Measurements from ENCODE around the gene HIPK2. TPM values are rescaled to one million over a fixed set of nuclear protein-coding genes. Genes with fewer than 3 reads are reported as not detected.

The HIPK2 gene
- total RNA-seq, 1 experiment from 2014 or later, result 33.4 TPM

- H3K27me3 Mint-ChIP-seq (ENCODE audit: unreplicated experiment), result no peaks in the 10 kb centered on the region
- intact Hi-C loops (cut with micrococcal nuclease; ENCODE audit: unreplicated experiment), result no loop called here
- DNase-seq, result no peak
- CTCF ChIA-PET, result no interaction called here
- no TSS peak for BruUV-seq (replicated peaks)
- H3K9me3 Mint-ChIP-seq (ENCODE audit: low read depth, unreplicated experiment), result no peaks in the 10 kb centered on the region
- H3K27ac Mint-ChIP-seq (ENCODE audit: unreplicated experiment), result no peak overlapping the region
- H3K4me3 Mint-ChIP-seq (ENCODE audit: low read depth, unreplicated experiment), result no peak overlapping the region
- H3K4me1 Mint-ChIP-seq (ENCODE audit: low read depth, unreplicated experiment), result no peaks in the 10 kb centered on the region
- no peak for TF ChIP-seq CTCF (IDR thresholded peaks at IDR 0.05; ENCODE audit: unreplicated experiment)
- no peaks in the 10 kb centered on the region for H3K36me3 Mint-ChIP-seq (ENCODE audit: insufficient read depth, unreplicated experiment)
Measured at GRCh38 chr7:139566075-139566474, 211.7 kb downstream of the HIPK2 start.

GRCh38 chr7:139563856-139564255 is 213.9 kb downstream of the HIPK2 start:
- no TSS peak for BruUV-seq (replicated peaks)
- Mint-ChIP-seq H3K4me3 (ENCODE audit: low read depth, unreplicated experiment) (no peak overlapping the region), H3K27ac (ENCODE audit: unreplicated experiment) (no peak overlapping the region), H3K9me3 (ENCODE audit: low read depth, unreplicated experiment) (no peaks in the 10 kb centered on the region), H3K27me3 (ENCODE audit: unreplicated experiment) (no peaks in the 10 kb centered on the region), H3K36me3 (ENCODE audit: insufficient read depth, unreplicated experiment) (no peaks in the 10 kb centered on the region), H3K4me1 (ENCODE audit: low read depth, unreplicated experiment) (no peaks in the 10 kb centered on the region)
- no peak for DNase-seq
- CTCF ChIA-PET, result no interaction called here
- TF ChIP-seq CTCF (IDR thresholded peaks at IDR 0.05; ENCODE audit: unreplicated experiment), result no peak
- intact Hi-C loops (cut with micrococcal nuclease; ENCODE audit: unreplicated experiment), result no loop called here

- BruUV-seq (replicated peaks), result no TSS peak
- no peak for TF ChIP-seq CTCF (IDR thresholded peaks at IDR 0.05; ENCODE audit: unreplicated experiment)
- Mint-ChIP-seq H3K27me3 (ENCODE audit: unreplicated experiment) (no peaks in the 10 kb centered on the region), H3K27ac (ENCODE audit: unreplicated experiment) (no peak overlapping the region), H3K9me3 (ENCODE audit: low read depth, unreplicated experiment) (no peaks in the 10 kb centered on the region), H3K4me3 (ENCODE audit: low read depth, unreplicated experiment) (no peak overlapping the region), H3K36me3 (ENCODE audit: insufficient read depth, unreplicated experiment) (no peaks in the 10 kb centered on the region), H3K4me1 (ENCODE audit: low read depth, unreplicated experiment) (no peaks in the 10 kb centered on the region)
- CTCF ChIA-PET, result interaction anchor here (1.1 kb wide), 1 partner anchor 128 kb away, joined by 3 read pairs; no protein-coding TSS in a partner anchor
- DNase-seq, result no peak
- intact Hi-C loops (cut with micrococcal nuclease; ENCODE audit: unreplicated experiment), result no loop called here
Measured at GRCh38 chr7:139562961-139563565, 214.7 kb downstream of the HIPK2 start.

GRCh38 chr7:139562491-139562890 is 215.3 kb downstream of the HIPK2 start:
- no peaks in the 10 kb centered on the region for H3K9me3 Mint-ChIP-seq (ENCODE audit: low read depth, unreplicated experiment)

More at GRCh38 chr7:139562491-139562890, 215.3 kb downstream of the HIPK2 start:
- Mint-ChIP-seq H3K27ac (ENCODE audit: unreplicated experiment) (no peak overlapping the region), H3K4me1 (ENCODE audit: low read depth, unreplicated experiment) (no peaks in the 10 kb centered on the region), H3K27me3 (ENCODE audit: unreplicated experiment) (no peaks in the 10 kb centered on the region), H3K4me3 (ENCODE audit: low read depth, unreplicated experiment) (no peak overlapping the region), H3K36me3 (ENCODE audit: insufficient read depth, unreplicated experiment) (no peaks in the 10 kb centered on the region)
- DNase-seq, result no peak
- CTCF ChIA-PET, result interaction anchor here (1.1 kb wide), 1 partner anchor 128 kb away, joined by 3 read pairs; no protein-coding TSS in a partner anchor
- TF ChIP-seq CTCF (IDR thresholded peaks at IDR 0.05; ENCODE audit: unreplicated experiment), result no peak
- no TSS peak for BruUV-seq (replicated peaks)
- intact Hi-C loops (cut with micrococcal nuclease; ENCODE audit: unreplicated experiment), result no loop called here

All from Calu3 (cell line).